Mesendoderm (in vitro differentiated cells): Measurements from ENCODE around the gene ZNF423.

ENCODE experiments used
- DNase-seq: peaks from one replicate; pipeline ENCODE4 v3.0.0; 2013
- H2AK5ac ChIP-seq: 2 replicates; pipeline ENCODE4 v1.6.1; 2013; ENCODE audit warnings: low read length, inconsistent platforms
- H2BK120ac ChIP-seq: 2 replicates; pipeline ENCODE4 v1.6.1; 2013; ENCODE audit warnings: low read depth, mild to moderate bottlenecking, low read length, moderate library complexity, mixed read lengths
- H2BK15ac ChIP-seq: replicated peaks from 2 replicates; pipeline ENCODE4 v1.6.1; 2013; ENCODE audit warnings: low read depth, mild to moderate bottlenecking, moderate library complexity
- H2BK5ac ChIP-seq: 2 replicates; pipeline ENCODE4 v1.6.1; 2013; ENCODE audit warnings: low read length, inconsistent platforms
- H3K18ac ChIP-seq: 2 replicates; pipeline ENCODE4 v1.6.1; 2013; ENCODE audit warnings: mild to moderate bottlenecking, low read length, mixed read lengths
- H3K23ac ChIP-seq: one replicate; pipeline ENCODE4 v1.6.1; 2013; ENCODE audit warnings: low read length
- H3K27ac ChIP-seq: 2 replicates; pipeline ENCODE4 v1.5.1; 2013; ENCODE audit warnings: low read depth, mild to moderate bottlenecking, inconsistent platforms, low read length, moderate library complexity
- H3K27me3 ChIP-seq: 2 replicates; pipeline ENCODE4 v1.6.1; 2013; ENCODE audit warnings: low read length, control low read depth, mild to moderate bottlenecking, inconsistent platforms; ENCODE audit not compliant: insufficient read depth, poor library complexity
- H3K36me3 ChIP-seq: 2 replicates; pipeline ENCODE4 v1.6.1; 2013; ENCODE audit warnings: low read length, inconsistent platforms; ENCODE audit not compliant: control insufficient read depth, insufficient read depth
- H3K4ac ChIP-seq: one replicate; pipeline ENCODE4 v1.6.1; 2013; ENCODE audit warnings: low read depth, mild to moderate bottlenecking, low read length, moderate library complexity
- H3K4me1 ChIP-seq: 2 replicates; pipeline ENCODE4 v1.6.1; 2013; ENCODE audit warnings: low read depth, low read length, inconsistent platforms; ENCODE audit not compliant: control insufficient read depth
- H3K4me2 ChIP-seq: 2 replicates; pipeline ENCODE4 v1.6.1; 2013; ENCODE audit warnings: low read length
- H3K4me3 ChIP-seq: 2 replicates; pipeline ENCODE4 v1.5.1; 2013; ENCODE audit warnings: mild to moderate bottlenecking, low read length
- H3K56ac ChIP-seq: one replicate; pipeline ENCODE4 v1.6.1; 2013; ENCODE audit warnings: low read length
- H3K79me1 ChIP-seq: 2 replicates; pipeline ENCODE4 v1.6.1; 2013; ENCODE audit warnings: low read length, inconsistent platforms
- H3K79me2 ChIP-seq: 2 replicates; pipeline ENCODE4 v1.6.1; 2013; ENCODE audit warnings: mild to moderate bottlenecking, low read length; ENCODE audit not compliant: control insufficient read depth, insufficient read depth
- H3K9ac ChIP-seq: 2 replicates; pipeline ENCODE4 v1.6.1; 2013; ENCODE audit warnings: low read length, inconsistent platforms
- H4K5ac ChIP-seq: one replicate; pipeline ENCODE4 v1.6.1; 2013; ENCODE audit warnings: low read length
- H4K8ac ChIP-seq: one replicate; pipeline ENCODE4 v1.6.1; 2013; ENCODE audit warnings: low read depth, mild to moderate bottlenecking, control low read depth, low read length, moderate library complexity
- WGBS: extraction: QIAGEN DNeasy Blood & Tissue Kit; methylation state at CpG from one replicate; pipeline ENCODE4 v1.1.7; 2013; ENCODE audit warnings: low lambda C conversion rate, missing lambda C conversion rate; ENCODE audit not compliant: insufficient coverage; ENCODE audit errors: extremely low coverage; 5-methylcytosine and 5-hydroxymethylcytosine counted together

Gene ZNF423

DNA sequence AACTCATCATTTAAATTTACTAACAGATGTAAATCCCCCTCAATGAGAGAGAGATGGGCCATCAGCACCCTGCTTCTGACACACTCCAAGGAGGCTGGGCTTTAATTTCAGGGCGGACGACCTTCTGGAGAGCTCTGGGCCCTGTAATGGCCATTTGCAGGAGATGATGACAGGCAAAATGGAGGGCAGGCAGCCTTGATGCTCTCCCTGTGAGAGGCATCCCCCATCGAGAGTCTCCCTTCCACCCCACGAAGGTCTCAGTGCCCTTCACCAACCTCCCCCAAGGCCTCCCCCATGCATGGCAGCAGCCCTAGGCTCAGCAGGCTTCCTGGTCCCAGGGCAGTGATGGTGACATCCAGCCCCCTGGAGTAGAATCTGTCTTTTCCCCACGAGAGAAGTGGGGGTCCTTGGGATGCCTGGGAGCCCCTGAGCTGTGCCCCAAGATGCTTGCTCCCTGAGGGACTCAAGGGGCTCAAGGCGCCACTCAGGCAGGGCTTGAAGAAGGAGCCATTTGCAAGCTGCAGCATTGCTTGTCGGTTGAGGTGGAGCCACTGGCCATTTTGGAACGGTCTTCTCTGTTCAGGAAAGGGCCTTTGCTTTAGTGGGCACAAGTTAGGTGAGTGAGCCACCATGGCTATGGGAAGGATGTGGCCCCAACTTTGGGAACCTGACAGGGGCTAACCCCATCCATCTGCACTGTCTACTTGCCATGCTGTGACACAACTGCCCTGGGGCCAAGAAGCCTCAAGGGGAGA lies 399.7 kb downstream of the ZNF423 start:
- no peak overlapping the region for H3K9ac ChIP-seq

GRCh38 chr16:49455181-49455990 lies 400.5 kb downstream of the ZNF423 start:
- no peak overlapping the region for H3K9ac ChIP-seq
- no peak overlapping the region for H3K23ac ChIP-seq
- no peak for DNase-seq
- H4K5ac ChIP-seq, result no peak overlapping the region
- H3K4me3 ChIP-seq, result no peak overlapping the region
- no peak overlapping the region for H4K8ac ChIP-seq
- no peaks in the 10 kb centered on the region for H3K36me3 ChIP-seq
- H3K79me2 ChIP-seq, result no peaks in the 10 kb centered on the region
- no peak overlapping the region for H3K4me2 ChIP-seq
- no peaks in the 10 kb centered on the region for H3K27me3 ChIP-seq
- H3K4me1 ChIP-seq, result no peaks in the 10 kb centered on the region
- H2AK5ac ChIP-seq, result no peak overlapping the region
- no peaks in the 10 kb centered on the region for H3K79me1 ChIP-seq
- no peak overlapping the region for H2BK120ac ChIP-seq
- H3K56ac ChIP-seq, result no peak overlapping the region
- H2BK15ac ChIP-seq, result no peak overlapping the region
- H3K4ac ChIP-seq, result no peak overlapping the region
- no peak overlapping the region for H2BK5ac ChIP-seq
- no peak overlapping the region for H3K27ac ChIP-seq
- no peak overlapping the region for H3K18ac ChIP-seq
- no CpG with 5 or more reads among the region's 11 CpGs for WGBS

More for the DNA sequence above, 399.7 kb downstream of the ZNF423 start:
- no peak overlapping the region for H2BK120ac ChIP-seq
- H3K27me3 ChIP-seq, result no peaks in the 10 kb centered on the region
- no peak overlapping the region for H3K4me2 ChIP-seq
- no peaks in the 10 kb centered on the region for H3K79me1 ChIP-seq
- no peak overlapping the region for H3K23ac ChIP-seq
- DNase-seq, result no peak
- H3K4me3 ChIP-seq, result no peak overlapping the region
- H2BK15ac ChIP-seq, result no peak overlapping the region
- H4K5ac ChIP-seq, result no peak overlapping the region
- H3K4me1 ChIP-seq, result no peaks in the 10 kb centered on the region
- no peak overlapping the region for H2BK5ac ChIP-seq
- H3K18ac ChIP-seq, result no peak overlapping the region
- H4K8ac ChIP-seq, result no peak overlapping the region
- H2AK5ac ChIP-seq, result no peak overlapping the region
- H3K79me2 ChIP-seq, result no peaks in the 10 kb centered on the region
- WGBS, result no CpG with 5 or more reads among the region's 8 CpGs
- H3K36me3 ChIP-seq, result no peaks in the 10 kb centered on the region
- no peak overlapping the region for H3K4ac ChIP-seq
- no peak overlapping the region for H3K27ac ChIP-seq
- no peak overlapping the region for H3K56ac ChIP-seq

- H3K23ac ChIP-seq, result no peak overlapping the region
- no peak overlapping the region for H3K27ac ChIP-seq
- no peaks in the 10 kb centered on the region for H3K4me1 ChIP-seq
- no peak overlapping the region for H3K9ac ChIP-seq
- no peak overlapping the region for H2AK5ac ChIP-seq
- H3K56ac ChIP-seq, result no peak overlapping the region
- H3K79me2 ChIP-seq, result no peaks in the 10 kb centered on the region
- DNase-seq, result no peak
- H3K4ac ChIP-seq, result no peak overlapping the region
- H2BK5ac ChIP-seq, result no peak overlapping the region
- no peaks in the 10 kb centered on the region for H3K36me3 ChIP-seq
- H4K5ac ChIP-seq, result no peak overlapping the region
- WGBS, result no CpG with 5 or more reads among the region's 12 CpGs
- H2BK15ac ChIP-seq, result no peak overlapping the region
- H3K4me3 ChIP-seq, result no peak overlapping the region
- no peak overlapping the region for H2BK120ac ChIP-seq
- H4K8ac ChIP-seq, result no peak overlapping the region
- H3K79me1 ChIP-seq, result no peaks in the 10 kb centered on the region
- H3K18ac ChIP-seq, result no peak overlapping the region
- no peak overlapping the region for H3K4me2 ChIP-seq
- no peaks in the 10 kb centered on the region for H3K27me3 ChIP-seq
Measured at GRCh38 chr16:49454426-49455180, 401.3 kb downstream of the ZNF423 start.

- Histone ChIP-seq H2BK120ac (no peak overlapping the region), H3K4me2 (no peak overlapping the region), H3K36me3 (no peaks in the 10 kb centered on the region), H3K23ac (no peak overlapping the region), H3K9ac (no peak overlapping the region), H3K27ac (no peak overlapping the region), H3K4ac (no peak overlapping the region), H3K56ac (no peak overlapping the region), H3K27me3 (no peaks in the 10 kb centered on the region), H3K4me1 (no peaks in the 10 kb centered on the region), H3K18ac (no peak overlapping the region), H2BK5ac (no peak overlapping the region), H4K5ac (no peak overlapping the region), H2AK5ac (no peak overlapping the region), H4K8ac (no peak overlapping the region), H3K79me2 (no peaks in the 10 kb centered on the region), H2BK15ac (no peak overlapping the region), H3K79me1 (no peaks in the 10 kb centered on the region), H3K4me3 (no peak overlapping the region)
- DNase-seq, result no peak
- no CpG with 5 or more reads among the region's 5 CpGs for WGBS
Measured at GRCh38 chr16:49453983-49454382, 401.9 kb downstream of the ZNF423 start.

GRCh38 chr16:49453021-49453420 lies 402.9 kb downstream of the ZNF423 start:
- H3K4me3 ChIP-seq, result no peak overlapping the region
- no peak overlapping the region for H3K9ac ChIP-seq
- no peak overlapping the region for H3K27ac ChIP-seq
- no peaks in the 10 kb centered on the region for H3K79me1 ChIP-seq
- H3K4ac ChIP-seq, result no peak overlapping the region
- no peak overlapping the region for H2AK5ac ChIP-seq
- H2BK5ac ChIP-seq, result no peak overlapping the region
- H3K79me2 ChIP-seq, result no peaks in the 10 kb centered on the region
- no peak for DNase-seq
- no peaks in the 10 kb centered on the region for H3K4me1 ChIP-seq
- no peaks in the 10 kb centered on the region for H3K36me3 ChIP-seq
- no peak overlapping the region for H3K4me2 ChIP-seq
- H2BK120ac ChIP-seq, result no peak overlapping the region
- H3K18ac ChIP-seq, result no peak overlapping the region
- H2BK15ac ChIP-seq, result no peak overlapping the region
- no CpG with 5 or more reads among the region's 5 CpGs for WGBS
- no peak overlapping the region for H3K56ac ChIP-seq
- no peaks in the 10 kb centered on the region for H3K27me3 ChIP-seq
- H4K5ac ChIP-seq, result no peak overlapping the region
- H4K8ac ChIP-seq, result no peak overlapping the region
- no peak overlapping the region for H3K23ac ChIP-seq
